Activated CD4-positive, alpha-beta memory T cell treated with anti-CD3 and anti-CD28 coated beads for 36 hours (primary cell): ENCODE results near the gene CRB1. TPM values are rescaled to one million over a fixed set of nuclear protein-coding genes. Genes with fewer than 3 reads are reported as not detected.

Experiments used
- CTCF ChIA-PET: fragments of 350-600 bp; sonication (Branson Sonifier 250); formaldehyde crosslinking; loops from one replicate; lab custom pipeline; 2021; ENCODE audit warnings: antibody characterized with exemption, inconsistent platforms; lab: Charles Lee
- POLR2A ChIA-PET: fragments of 350-600 bp; sonication (Branson Sonifier 250); formaldehyde crosslinking; loops from one replicate; lab custom pipeline; 2021; ENCODE audit warnings: antibody characterized with exemption; lab: Charles Lee
- DNase-seq: peaks from one replicate; pipeline ENCODE4 v3.0.0-alpha.2; 2020
- H3K27ac Mint-ChIP-seq: one replicate; pipeline ENCODE4 v1.8.0; 2021; ENCODE audit warnings: mixed read lengths
- H3K27me3 Mint-ChIP-seq: one replicate; pipeline ENCODE4 v1.8.0; 2021; ENCODE audit warnings: mixed read lengths
- H3K36me3 Mint-ChIP-seq: one replicate; pipeline ENCODE4 v1.8.0; 2021; ENCODE audit warnings: mixed read lengths
- H3K4me1 Mint-ChIP-seq: one replicate; pipeline ENCODE4 v1.8.0; 2021; ENCODE audit warnings: low read depth, mixed read lengths
- H3K4me3 Mint-ChIP-seq: one replicate; pipeline ENCODE4 v1.8.0; 2021; ENCODE audit warnings: mild to moderate bottlenecking, mixed read lengths
- H3K9me3 Mint-ChIP-seq: one replicate; pipeline ENCODE4 v1.8.0; 2021; ENCODE audit warnings: mixed read lengths
- intact Hi-C: fragments of 100-400 bp; cut with micrococcal nuclease; formaldehyde crosslinking; loops from one replicate; pipeline ENCODE4 v1.15.1; 2023
- total RNA-seq, 2 experiments: library from RNA; stranded (reverse); gene quantifications; one replicate each; pipeline ENCODE4 v1.2.3, GENCODE V29; 2021

Gene CRB1
- total RNA-seq, 2 experiments from 2014 or later, result not detected

GRCh38 chr1:197521118-197521739, 253.2 kb downstream of the CRB1 start:
- intact Hi-C loops, result loop anchor here (1.0 to 10.0 kb wide), 8 partner anchors 96 to 944 kb away; partner anchors contain the start of gene NEK7
- no peak for DNase-seq
- Mint-ChIP-seq H3K36me3 (peaks cover 1% of the 10 kb centered on the region), H3K27ac (no peak overlapping the region), H3K4me3 (no peak overlapping the region), H3K9me3 (no peaks in the 10 kb centered on the region), H3K4me1 (peaks cover 6% of the 10 kb centered on the region), H3K27me3 (no peaks in the 10 kb centered on the region)
- CTCF ChIA-PET, result interaction anchor here (0.6 to 2.8 kb wide), 16 partner anchors 9 to 945 kb away, joined by 3 to 46 read pairs (median 3); no protein-coding TSS in a partner anchor
- POLR2A ChIA-PET, result no interaction called here

GRCh38 chr1:197526736-197527371, 258.8 kb downstream of the CRB1 start:
- CTCF ChIA-PET, result interaction anchor here (0.6 to 3.6 kb wide), 18 partner anchors 8 to 839 kb away, joined by 3 to 29 read pairs (median 4); no protein-coding TSS in a partner anchor

More at GRCh38 chr1:197526736-197527371, 258.8 kb downstream of the CRB1 start:
- intact Hi-C loops, result loop anchor here (1.0 to 10.0 kb wide), 2 partner anchors 342 to 628 kb away; partner anchors contain the start of gene NEK7
- POLR2A ChIA-PET, result interaction anchor here (0.6 kb wide), 1 partner anchor 41 kb away, joined by 3 read pairs; no protein-coding TSS in a partner anchor
- Mint-ChIP-seq H3K4me3 (no peak overlapping the region), H3K27me3 (no peaks in the 10 kb centered on the region), H3K27ac (no peak overlapping the region), H3K4me1 (no peaks in the 10 kb centered on the region), H3K9me3 (no peaks in the 10 kb centered on the region), H3K36me3 (no peaks in the 10 kb centered on the region)
- no peak for DNase-seq

Other genes with a start within 250 kb of the CRB1 start
- gene F13B, start 201.0 kb upstream of the CRB1 start, total RNA-seq, result not detected
- gene ASPM, start 121.6 kb upstream of the CRB1 start, total RNA-seq, result 10 to 100 TPM; 46.4 to 48.8 TPM
- gene ZBTB41, start 67.0 kb upstream of the CRB1 start, total RNA-seq, result 1 to 10 TPM; 5.7 to 5.8 TPM